PFSK-1 (cell line): ENCODE results near the gene CIPC.

Source experiments
- POLR2AphosphoS5 ChIP-seq: IDR thresholded peaks from 2 replicates; pipeline ENCODE4 v1.6.1; 2012; ENCODE audit warnings: low read depth, mild to moderate bottlenecking, control low read depth, low read length, moderate library complexity
- SIN3A ChIP-seq: IDR thresholded peaks from 2 replicates; pipeline ENCODE4 v1.6.1; 2012; ENCODE audit warnings: mild to moderate bottlenecking, low read length, moderate library complexity, borderline replicate concordance; ENCODE audit not compliant: insufficient read depth
- TAF1 ChIP-seq: IDR thresholded peaks from 2 replicates; pipeline ENCODE4 v1.6.1; 2012; ENCODE audit warnings: low read length, control low read depth, borderline replicate concordance; ENCODE audit not compliant: insufficient read depth
- TF ChIP-seq, protein P1 (sequence below), 2 experiments: IDR thresholded peaks; 2 replicates each; pipeline versions ENCODE4 v1.6.1 to v1.8.0; 2011 to 2012; ENCODE audit warnings: low read depth in 2 of 2, low read length in 2 of 2, control low read depth in 1 of 2, inconsistent platforms in 1 of 2, mild to moderate bottlenecking in 1 of 2, moderate library complexity in 1 of 2; ENCODE audit not compliant: insufficient read depth in 1 of 2

DNA sequence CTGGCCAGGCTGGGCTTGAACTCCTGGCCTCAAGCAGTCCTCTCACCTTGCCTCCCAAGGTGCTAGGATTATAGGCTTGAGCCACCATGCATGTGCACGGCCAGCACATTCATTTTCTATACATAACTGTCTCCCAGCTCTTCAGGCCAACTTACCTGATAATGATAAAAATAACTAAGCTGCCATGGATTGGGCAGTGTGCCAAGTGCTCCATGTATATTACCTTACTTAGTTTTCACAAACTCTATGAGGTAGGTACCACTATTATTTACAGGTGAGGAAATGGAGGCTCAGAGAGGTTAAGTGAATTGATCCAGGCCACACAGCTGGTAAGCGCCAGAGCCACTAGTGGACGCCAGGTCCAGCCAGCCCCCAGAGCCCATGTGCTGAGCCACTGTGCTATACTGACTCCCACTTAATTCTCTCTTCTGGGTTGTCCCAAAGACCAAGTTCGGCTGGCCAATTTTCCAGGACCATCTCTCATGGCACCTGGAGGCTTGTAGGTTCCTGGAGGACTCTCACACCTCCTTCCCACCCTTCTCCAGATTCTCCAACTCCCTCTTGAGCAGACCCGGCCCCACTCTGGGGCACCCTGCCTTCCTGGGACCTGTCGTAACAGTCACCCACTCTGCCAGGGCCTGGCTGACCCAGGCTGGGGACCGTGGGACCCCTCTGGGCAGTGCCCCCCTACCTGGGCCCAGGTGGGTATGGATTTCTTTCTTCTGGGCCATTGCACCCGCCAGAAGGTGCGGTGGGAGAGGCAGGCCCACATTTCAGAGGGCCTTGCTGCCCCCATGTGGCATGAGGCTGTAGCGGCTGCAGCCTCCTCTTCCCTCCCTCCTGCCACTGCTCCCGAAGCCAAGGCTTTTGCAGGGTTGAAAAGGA, 30.2 kb upstream of the CIPC start:
- TF ChIP-seq TAF1 (no peak), POLR2AphosphoS5 (no peak), SIN3A (no peak)
- TF ChIP-seq, protein P1, sequence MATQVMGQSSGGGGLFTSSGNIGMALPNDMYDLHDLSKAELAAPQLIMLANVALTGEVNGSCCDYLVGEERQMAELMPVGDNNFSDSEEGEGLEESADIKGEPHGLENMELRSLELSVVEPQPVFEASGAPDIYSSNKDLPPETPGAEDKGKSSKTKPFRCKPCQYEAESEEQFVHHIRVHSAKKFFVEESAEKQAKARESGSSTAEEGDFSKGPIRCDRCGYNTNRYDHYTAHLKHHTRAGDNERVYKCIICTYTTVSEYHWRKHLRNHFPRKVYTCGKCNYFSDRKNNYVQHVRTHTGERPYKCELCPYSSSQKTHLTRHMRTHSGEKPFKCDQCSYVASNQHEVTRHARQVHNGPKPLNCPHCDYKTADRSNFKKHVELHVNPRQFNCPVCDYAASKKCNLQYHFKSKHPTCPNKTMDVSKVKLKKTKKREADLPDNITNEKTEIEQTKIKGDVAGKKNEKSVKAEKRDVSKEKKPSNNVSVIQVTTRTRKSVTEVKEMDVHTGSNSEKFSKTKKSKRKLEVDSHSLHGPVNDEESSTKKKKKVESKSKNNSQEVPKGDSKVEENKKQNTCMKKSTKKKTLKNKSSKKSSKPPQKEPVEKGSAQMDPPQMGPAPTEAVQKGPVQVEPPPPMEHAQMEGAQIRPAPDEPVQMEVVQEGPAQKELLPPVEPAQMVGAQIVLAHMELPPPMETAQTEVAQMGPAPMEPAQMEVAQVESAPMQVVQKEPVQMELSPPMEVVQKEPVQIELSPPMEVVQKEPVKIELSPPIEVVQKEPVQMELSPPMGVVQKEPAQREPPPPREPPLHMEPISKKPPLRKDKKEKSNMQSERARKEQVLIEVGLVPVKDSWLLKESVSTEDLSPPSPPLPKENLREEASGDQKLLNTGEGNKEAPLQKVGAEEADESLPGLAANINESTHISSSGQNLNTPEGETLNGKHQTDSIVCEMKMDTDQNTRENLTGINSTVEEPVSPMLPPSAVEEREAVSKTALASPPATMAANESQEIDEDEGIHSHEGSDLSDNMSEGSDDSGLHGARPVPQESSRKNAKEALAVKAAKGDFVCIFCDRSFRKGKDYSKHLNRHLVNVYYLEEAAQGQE (IDR thresholded peaks at IDR 0.05; ENCODE audit: insufficient read depth in 1 of 2, low read depth in 2 of 2, low read length in 2 of 2): no peak
